PC-9 (cell line): ENCODE data around the gene CXCR3. TPM values are rescaled to one million over a fixed set of nuclear protein-coding genes. Genes with fewer than 3 reads are reported as not detected.

ENCODE experiments used
- BruUV-seq: library from RNA; stranded (reverse); fragments of 400-500 nt; replicated peaks from 2 replicates; lab custom pipeline; 2021; lab: Mats Ljungman, UMichigan
- CTCF ChIA-PET: fragments of 300-600 bp; sonication (Branson Sonifier 250); formaldehyde crosslinking; loops from one replicate; lab custom pipeline; 2022; ENCODE audit warnings: antibody characterized with exemption; lab: Charles Lee
- POLR2A ChIA-PET: fragments of 300-600 bp; sonication (Branson Sonifier 250); formaldehyde crosslinking; loops from one replicate; lab custom pipeline; 2022; ENCODE audit warnings: antibody characterized with exemption; ENCODE audit not compliant: unreplicated experiment; lab: Charles Lee
- DNase-seq, 2 experiments: peaks; one replicate each; pipeline versions ENCODE4 v3.0.0 to v3.0.0-alpha.2; 2015 to 2022; ENCODE audit warnings: mixed read lengths in 1 of 2
- H2AFZ ChIP-seq: fragments of 200-600 bp; sonication (generic); 2 replicates; pipeline ENCODE4 v1.8.1; 2017; ENCODE audit warnings: antibody characterized with exemption
- H3F3A ChIP-seq: fragments of 200-600 bp; sonication (generic); 2 replicates; pipeline ENCODE4 v1.8.1; 2017; ENCODE audit warnings: antibody characterized with exemption, mild to moderate bottlenecking, low read depth; ENCODE audit not compliant: insufficient read depth
- H3K27ac ChIP-seq: fragments of 200-600 bp; sonication (generic); 2 replicates; pipeline ENCODE4 v1.6.1; 2016; ENCODE audit warnings: mixed run types
- H3K27me3 ChIP-seq: fragments of 200-600 bp; sonication (generic); 2 replicates; pipeline ENCODE4 v1.6.1; 2016; ENCODE audit warnings: low read depth, mixed run types; ENCODE audit not compliant: insufficient read depth
- H3K36me3 ChIP-seq: fragments of 200-600 bp; sonication (generic); 2 replicates; pipeline ENCODE4 v1.6.1; 2016; ENCODE audit warnings: low read depth, mixed run types
- H3K4me1 ChIP-seq: fragments of 200-600 bp; sonication (generic); replicated peaks from 2 replicates; pipeline ENCODE4 v1.6.1; 2016; ENCODE audit warnings: mixed run types; ENCODE audit not compliant: insufficient read depth
- H3K4me2 ChIP-seq: fragments of 200-600 bp; sonication (generic); 2 replicates; pipeline ENCODE4 v1.6.1; 2017; ENCODE audit warnings: mixed run types
- H3K4me3 ChIP-seq: fragments of 200-600 bp; sonication (generic); 2 replicates; pipeline ENCODE4 v1.6.1; 2016; ENCODE audit warnings: mixed run types
- H3K79me2 ChIP-seq: fragments of 200-600 bp; sonication (generic); 2 replicates; pipeline ENCODE4 v1.6.1; 2017; ENCODE audit warnings: low read depth, mixed run types
- H3K9me2 ChIP-seq: fragments of 200-600 bp; sonication (generic); 2 replicates; pipeline ENCODE4 v1.8.1; 2017; ENCODE audit warnings: mild to moderate bottlenecking; ENCODE audit not compliant: insufficient read depth
- H3K9me3 ChIP-seq: fragments of 200-600 bp; sonication (generic); 2 replicates; pipeline ENCODE4 v1.8.1; 2016; ENCODE audit warnings: low read depth; ENCODE audit not compliant: insufficient read depth
- H4K20me1 ChIP-seq: fragments of 200-600 bp; sonication (generic); 2 replicates; pipeline ENCODE4 v1.8.1; 2017; ENCODE audit not compliant: insufficient read depth
- EZH2 ChIP-seq: fragments of 200-600 bp; sonication (generic); IDR thresholded peaks from 2 replicates; pipeline ENCODE4 v1.8.0; 2017; ENCODE audit warnings: antibody characterized with exemption, low read depth
- intact Hi-C: fragments of 100-400 bp; cut with micrococcal nuclease; formaldehyde crosslinking; loops from one replicate; pipeline ENCODE4 v1.10.0; 2022; ENCODE audit not compliant: unreplicated experiment
- total RNA-seq: library from RNA; stranded (reverse); gene quantifications from 2 replicates; pipeline ENCODE4 v1.2.3, GENCODE V29; 2021
- TF ChIP-seq, protein P1 (sequence below): fragments of 200-600 bp; sonication (generic); conservative IDR thresholded peaks from 2 replicates; pipeline ENCODE4 v1.6.1; 2017; ENCODE audit warnings: mixed run types, antibody characterized with exemption, mild to moderate bottlenecking, moderate library complexity

The CXCR3 gene
- total RNA-seq, 1 experiment from 2014 or later = not detected

DNA sequence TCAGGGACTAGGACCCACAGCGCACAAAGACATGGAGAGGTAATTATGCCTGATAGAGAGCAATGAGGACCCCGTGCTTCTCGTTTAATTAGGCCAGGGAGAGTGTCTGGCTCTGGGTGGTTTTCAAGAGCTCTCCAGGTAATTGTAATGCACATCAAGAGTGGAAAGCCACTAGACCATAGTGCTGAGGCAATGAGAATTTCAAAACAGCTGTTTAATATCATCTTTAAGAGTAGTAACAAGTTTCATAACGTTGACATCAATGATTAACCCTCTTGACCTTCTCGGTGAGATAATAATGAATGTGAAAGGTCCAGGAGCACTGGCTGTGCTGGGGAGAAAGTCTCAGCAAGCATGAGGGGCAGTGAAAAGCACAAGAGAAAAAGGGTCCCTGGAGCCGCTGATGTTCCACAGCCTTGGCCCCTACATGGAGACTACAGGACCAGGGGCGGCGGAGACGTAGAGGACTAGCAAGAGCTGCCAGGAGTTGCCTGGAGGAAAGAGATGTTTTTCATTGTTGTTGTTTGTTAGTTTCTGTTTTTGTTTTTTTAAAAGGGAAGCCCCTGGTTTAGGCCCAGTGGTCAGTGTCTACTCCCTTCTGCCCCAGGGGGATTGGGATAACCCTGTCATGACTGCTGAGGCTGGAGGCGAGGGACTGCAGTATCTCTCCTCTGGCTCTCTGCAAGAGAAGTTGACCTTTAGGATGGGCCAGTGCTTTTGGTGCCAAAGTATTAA, 14.8 kb upstream of the CXCR3 start:
- BruUV-seq = no TSS peak
- H2AFZ ChIP-seq = no peak overlapping the region
- H3K79me2 ChIP-seq = no peaks in the 10 kb centered on the region
- no peaks in the 10 kb centered on the region for H3K27me3 ChIP-seq
- POLR2A ChIA-PET = no interaction called here
- no peaks in the 10 kb centered on the region for H3F3A ChIP-seq
- no peaks in the 10 kb centered on the region for H4K20me1 ChIP-seq
- H3K4me1 ChIP-seq = no peaks in the 10 kb centered on the region
- no peaks in the 10 kb centered on the region for H3K9me2 ChIP-seq
- no peaks in the 10 kb centered on the region for H3K9me3 ChIP-seq
- H3K27ac ChIP-seq = no peak overlapping the region
- TF ChIP-seq EZH2 = no peak
- TF ChIP-seq, protein P1, sequence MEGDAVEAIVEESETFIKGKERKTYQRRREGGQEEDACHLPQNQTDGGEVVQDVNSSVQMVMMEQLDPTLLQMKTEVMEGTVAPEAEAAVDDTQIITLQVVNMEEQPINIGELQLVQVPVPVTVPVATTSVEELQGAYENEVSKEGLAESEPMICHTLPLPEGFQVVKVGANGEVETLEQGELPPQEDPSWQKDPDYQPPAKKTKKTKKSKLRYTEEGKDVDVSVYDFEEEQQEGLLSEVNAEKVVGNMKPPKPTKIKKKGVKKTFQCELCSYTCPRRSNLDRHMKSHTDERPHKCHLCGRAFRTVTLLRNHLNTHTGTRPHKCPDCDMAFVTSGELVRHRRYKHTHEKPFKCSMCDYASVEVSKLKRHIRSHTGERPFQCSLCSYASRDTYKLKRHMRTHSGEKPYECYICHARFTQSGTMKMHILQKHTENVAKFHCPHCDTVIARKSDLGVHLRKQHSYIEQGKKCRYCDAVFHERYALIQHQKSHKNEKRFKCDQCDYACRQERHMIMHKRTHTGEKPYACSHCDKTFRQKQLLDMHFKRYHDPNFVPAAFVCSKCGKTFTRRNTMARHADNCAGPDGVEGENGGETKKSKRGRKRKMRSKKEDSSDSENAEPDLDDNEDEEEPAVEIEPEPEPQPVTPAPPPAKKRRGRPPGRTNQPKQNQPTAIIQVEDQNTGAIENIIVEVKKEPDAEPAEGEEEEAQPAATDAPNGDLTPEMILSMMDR = no peak
- intact Hi-C loops = no loop called here
- no peaks in the 10 kb centered on the region for H3K36me3 ChIP-seq
- no peak overlapping the region for H3K4me3 ChIP-seq
- CTCF ChIA-PET = no interaction called here
- no peak for DNase-seq
- H3K4me2 ChIP-seq = no peak overlapping the region

DNA sequence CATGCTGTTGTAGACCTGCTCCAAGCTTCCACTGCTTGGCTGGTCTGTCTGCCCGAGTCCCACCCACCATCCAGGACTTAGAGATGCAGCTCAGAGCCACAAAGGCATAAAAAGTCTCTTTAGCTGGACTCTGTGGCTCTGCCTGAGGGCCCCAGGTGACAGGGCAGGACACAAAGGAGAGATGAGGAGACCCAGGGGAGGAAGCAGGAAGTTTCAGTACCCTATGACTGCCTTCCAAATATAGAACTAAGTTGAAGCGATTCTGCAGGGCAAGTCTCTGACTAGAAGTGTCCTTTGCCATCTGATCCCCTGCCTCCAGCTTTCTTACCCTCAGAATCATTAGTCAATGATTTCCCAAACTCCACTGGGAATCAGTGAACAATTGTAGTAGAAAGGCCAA, 11.2 kb upstream of the CXCR3 start:
- H3F3A ChIP-seq = no peaks in the 10 kb centered on the region
- no peak overlapping the region for H3K27ac ChIP-seq
- no peak overlapping the region for H3K4me3 ChIP-seq
- no peaks in the 10 kb centered on the region for H3K36me3 ChIP-seq
- TF ChIP-seq EZH2 = no peak
- TF ChIP-seq, protein P1 = no peak
- H4K20me1 ChIP-seq = no peaks in the 10 kb centered on the region
- no peaks in the 10 kb centered on the region for H3K9me2 ChIP-seq
- H3K79me2 ChIP-seq = no peaks in the 10 kb centered on the region
- H3K27me3 ChIP-seq = no peaks in the 10 kb centered on the region
- H2AFZ ChIP-seq = no peak overlapping the region
- ChIA-PET POLR2A (no interaction called here), CTCF (no interaction called here)
- no peaks in the 10 kb centered on the region for H3K9me3 ChIP-seq
- intact Hi-C loops = no loop called here
- no peaks in the 10 kb centered on the region for H3K4me1 ChIP-seq
- BruUV-seq = no TSS peak
- DNase-seq = no peak
- H3K4me2 ChIP-seq = no peak overlapping the region

DNA sequence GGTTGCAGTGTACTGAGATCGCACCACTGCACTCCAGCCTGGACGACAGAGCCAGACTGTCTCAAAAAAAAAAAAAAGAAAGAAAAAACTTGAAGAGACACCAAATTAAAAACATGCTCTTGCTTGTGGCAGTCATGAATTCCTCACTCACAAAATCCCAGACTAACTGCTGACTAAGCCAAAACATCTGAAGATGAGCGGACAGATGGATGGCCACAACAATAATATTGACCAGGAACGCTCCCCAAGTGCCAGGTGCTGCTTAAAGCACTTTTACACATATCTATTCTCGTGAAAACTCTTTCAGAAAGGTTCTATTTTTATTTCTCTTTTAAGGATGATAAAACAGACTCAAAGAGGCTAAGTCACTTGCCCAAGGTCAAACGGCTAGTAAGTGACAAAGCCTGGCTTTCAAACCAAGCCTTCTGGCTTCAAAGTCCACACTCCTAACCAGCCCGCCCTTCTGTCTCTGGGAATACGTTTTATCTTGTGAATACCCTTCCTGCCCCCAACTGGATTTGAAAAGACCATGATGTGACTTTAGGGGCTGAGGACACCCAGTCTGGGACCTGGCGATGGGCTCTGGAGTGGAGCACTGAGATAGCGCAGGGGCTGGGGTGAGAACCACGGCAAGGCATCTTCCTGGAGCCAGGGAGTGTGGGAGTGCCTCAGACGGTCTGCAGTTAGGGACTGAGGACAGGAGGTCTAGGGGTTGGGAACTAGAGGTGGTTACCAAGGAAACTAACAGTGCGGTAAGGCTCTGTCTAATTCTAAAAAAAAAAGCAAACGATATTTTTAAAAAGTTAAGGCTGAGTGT, 9.5 kb upstream of the CXCR3 start:
- intact Hi-C loops = no loop called here
- Histone ChIP-seq H3K9me2 (no peaks in the 10 kb centered on the region), H3K27me3 (no peaks in the 10 kb centered on the region), H3K36me3 (no peaks in the 10 kb centered on the region), H3K4me1 (no peaks in the 10 kb centered on the region), H3K79me2 (no peaks in the 10 kb centered on the region), H3K4me3 (no peak overlapping the region), H3K27ac (no peak overlapping the region), H3K9me3 (no peaks in the 10 kb centered on the region), H4K20me1 (no peaks in the 10 kb centered on the region), H3K4me2 (no peak overlapping the region), H2AFZ (no peak overlapping the region), H3F3A (no peaks in the 10 kb centered on the region)
- BruUV-seq = no TSS peak
- DNase-seq = no peak
- CTCF ChIA-PET = no interaction called here
- TF ChIP-seq, protein P1 = no peak
- no peak for TF ChIP-seq EZH2
- POLR2A ChIA-PET = no interaction called here
